IMR-90 (cell line): ENCODE results near the gene IL17RE. TPM values are rescaled to one million over a fixed set of nuclear protein-coding genes. Genes with fewer than 3 reads are reported as not detected.

ENCODE experiments used
- ATAC-seq: fragments of 200-7000 bp; cut with Tn5 transposase; 2 replicates; pipeline ENCODE4 v1.9.1; 2020; ENCODE audit warnings: low read depth, mild to moderate bottlenecking, moderate library complexity
- BruUV-seq: library from RNA; stranded (reverse); fragments of 400-500 nt; replicated peaks from 2 replicates; lab custom pipeline; 2021; lab: Mats Ljungman, UMichigan
- CTCF ChIA-PET: fragments of 300-600 bp; formaldehyde crosslinking; extraction: SDS; loops from one replicate; lab custom pipeline; 2021; ENCODE audit warnings: antibody characterized with exemption; lab: Yijun Ruan, JAX
- POLR2A ChIA-PET: fragments of 300-600 bp; sonication (Branson Sonifier 250); formaldehyde crosslinking; loops from one replicate; lab custom pipeline; 2022; ENCODE audit warnings: antibody characterized with exemption; ENCODE audit not compliant: unreplicated experiment; lab: Charles Lee
- DNase-seq: peaks from one replicate; pipeline ENCODE4 v3.0.0; 2013
- H2AFZ ChIP-seq: replicated peaks from 2 replicates; pipeline ENCODE3; 2013; ENCODE audit warnings: low read length, mild to moderate bottlenecking; ENCODE audit not compliant: poor library complexity
- H2AK5ac ChIP-seq: 2 replicates; pipeline ENCODE4 v1.6.1; 2013; ENCODE audit warnings: low read depth, low read length, inconsistent platforms
- H2AK9ac ChIP-seq: replicated peaks from 2 replicates; pipeline ENCODE3; 2013; ENCODE audit warnings: mild to moderate bottlenecking, low read depth, low read length, moderate library complexity; ENCODE audit not compliant: poor library complexity
- H2BK120ac ChIP-seq: 2 replicates; pipeline ENCODE4 v1.6.1; 2013; ENCODE audit warnings: low read depth, low read length, inconsistent platforms
- H2BK15ac ChIP-seq: 3 replicates; pipeline ENCODE4 v1.6.1; 2013; ENCODE audit warnings: low read depth, low read length, inconsistent platforms
- H2BK20ac ChIP-seq: 2 replicates; pipeline ENCODE4 v1.6.1; 2013; ENCODE audit warnings: low read depth, mild to moderate bottlenecking, inconsistent platforms, low read length, moderate library complexity
- H2BK5ac ChIP-seq: 2 replicates; pipeline ENCODE4 v1.6.1; 2013; ENCODE audit warnings: mild to moderate bottlenecking, low read depth, low read length, inconsistent platforms; ENCODE audit not compliant: poor library complexity, severe bottlenecking
- H3K14ac ChIP-seq: replicated peaks from 2 replicates; pipeline ENCODE4 v1.6.1; 2013; ENCODE audit warnings: low read depth, low read length, inconsistent platforms
- H3K18ac ChIP-seq: 2 replicates; pipeline ENCODE4 v1.6.1; 2013; ENCODE audit warnings: low read depth, low read length, control low read depth
- H3K23ac ChIP-seq: 2 replicates; pipeline ENCODE4 v1.6.1; 2013; ENCODE audit warnings: low read depth, low read length, inconsistent platforms
- H3K27ac ChIP-seq: 2 replicates; pipeline ENCODE4 v1.5.1; 2013; ENCODE audit warnings: mild to moderate bottlenecking, control low read depth, low read length; ENCODE audit not compliant: insufficient read depth
- H3K27me3 ChIP-seq: 2 replicates; pipeline ENCODE4 v1.6.1; 2013; ENCODE audit warnings: low read length; ENCODE audit not compliant: control insufficient read depth, insufficient read depth
- H3K36me3 ChIP-seq: 2 replicates; pipeline ENCODE4 v1.6.1; 2013; ENCODE audit warnings: low read length, mixed read lengths; ENCODE audit not compliant: control insufficient read depth, insufficient read depth
- H3K4ac ChIP-seq: 2 replicates; pipeline ENCODE4 v1.6.1; 2013; ENCODE audit warnings: low read depth, low read length, inconsistent platforms
- H3K4me1 ChIP-seq: 2 replicates; pipeline ENCODE4 v1.6.1; 2013; ENCODE audit warnings: low read length, mixed read lengths; ENCODE audit not compliant: control insufficient read depth, insufficient read depth
- H3K4me2 ChIP-seq: 2 replicates; pipeline ENCODE4 v1.6.1; 2013; ENCODE audit warnings: low read depth, mild to moderate bottlenecking, control low read depth, low read length, moderate library complexity
- H3K4me3 ChIP-seq: 2 replicates; pipeline ENCODE4 v1.5.1; 2013; ENCODE audit warnings: low read depth, mild to moderate bottlenecking, control low read depth, low read length, moderate library complexity; ENCODE audit not compliant: insufficient read depth
- H3K56ac ChIP-seq: 2 replicates; pipeline ENCODE4 v1.6.1; 2013; ENCODE audit warnings: low read length, inconsistent platforms; ENCODE audit not compliant: insufficient read depth; ENCODE audit errors: extremely low read depth
- H3K79me1 ChIP-seq, 2 experiments: 2 replicates each; pipeline ENCODE4 v1.6.1; 2013; ENCODE audit warnings: low read length in 2 of 2, inconsistent platforms in 1 of 2, low read depth in 1 of 2
- H3K9ac ChIP-seq: 2 replicates; pipeline ENCODE4 v1.6.1; 2013; ENCODE audit warnings: low read depth, low read length, control low read depth
- H3K9me1 ChIP-seq: 2 replicates; pipeline ENCODE4 v1.6.1; 2013; ENCODE audit warnings: low read length, inconsistent platforms; ENCODE audit not compliant: insufficient read depth
- H3K9me3 ChIP-seq: 2 replicates; pipeline ENCODE4 v1.6.1; 2013; ENCODE audit warnings: low read length; ENCODE audit not compliant: control insufficient read depth, insufficient read depth
- H4K20me1 ChIP-seq: 2 replicates; pipeline ENCODE4 v1.6.1; 2013; ENCODE audit warnings: low read length, inconsistent platforms; ENCODE audit not compliant: insufficient read depth
- H4K5ac ChIP-seq: 2 replicates; pipeline ENCODE4 v1.6.1; 2013; ENCODE audit warnings: mild to moderate bottlenecking, low read depth, low read length, control low read depth
- H4K8ac ChIP-seq, 2 experiments: 2 replicates each; pipeline ENCODE4 v1.6.1; 2013; ENCODE audit warnings: low read depth in 2 of 2, low read length in 2 of 2, control low read depth in 1 of 2, inconsistent platforms in 1 of 2
- H4K91ac ChIP-seq: 2 replicates; pipeline ENCODE4 v1.6.1; 2013; ENCODE audit warnings: low read depth, low read length, inconsistent platforms; ENCODE audit not compliant: insufficient read depth
- BHLHE40 ChIP-seq: fragments of 150-350 bp; IDR thresholded peaks from 2 replicates; pipeline ENCODE4 v1.6.1; 2016; ENCODE audit warnings: mild to moderate bottlenecking, low read depth, low read length
- CEBPB ChIP-seq: IDR thresholded peaks from 2 replicates; pipeline ENCODE4 v1.6.1; 2012; ENCODE audit warnings: low read depth, low read length, improper control_type of control experiment
- CHD1 ChIP-seq: IDR thresholded peaks from 2 replicates; pipeline ENCODE4 v1.6.1; 2012; ENCODE audit warnings: low read depth, low read length, improper control_type of control experiment
- FOS ChIP-seq: fragments of 150-350 bp; IDR thresholded peaks from 2 replicates; pipeline ENCODE4 v1.6.1; 2016; ENCODE audit warnings: low read depth, low read length
- MAFK ChIP-seq: IDR thresholded peaks from 2 replicates; pipeline ENCODE4 v1.6.1; 2012; ENCODE audit warnings: low read depth, low read length, improper control_type of control experiment
- MAZ ChIP-seq: IDR thresholded peaks from 2 replicates; pipeline ENCODE4 v1.6.1; 2012; ENCODE audit warnings: low read depth, mild to moderate bottlenecking, low read length, improper control_type of control experiment, moderate library complexity, borderline replicate concordance
- MXI1 ChIP-seq: IDR thresholded peaks from 2 replicates; pipeline ENCODE4 v1.6.1; 2012; ENCODE audit warnings: low read depth, mild to moderate bottlenecking, low read length, moderate library complexity, borderline replicate concordance
- NFE2L2 ChIP-seq: fragments of 150-350 bp; IDR thresholded peaks from 2 replicates; pipeline ENCODE4 v1.6.1; 2016; ENCODE audit warnings: low read depth, mild to moderate bottlenecking, low read length
- POLR2A ChIP-seq: IDR thresholded peaks from 2 replicates; pipeline ENCODE4 v1.6.1; 2012; ENCODE audit warnings: mild to moderate bottlenecking, low read depth, low read length
- RAD21 ChIP-seq: IDR thresholded peaks from 2 replicates; pipeline ENCODE4 v1.6.1; 2012; ENCODE audit warnings: low read length, improper control_type of control experiment
- RCOR1 ChIP-seq: IDR thresholded peaks from 2 replicates; pipeline ENCODE4 v1.6.1; 2012; ENCODE audit warnings: mild to moderate bottlenecking, low read length, improper control_type of control experiment; ENCODE audit not compliant: insufficient replicate concordance
- RFX5 ChIP-seq: IDR thresholded peaks from 2 replicates; pipeline ENCODE4 v1.8.0; 2012; ENCODE audit warnings: low read depth, mild to moderate bottlenecking, low read length, moderate library complexity
- SMC3 ChIP-seq: fragments of 150-350 bp; IDR thresholded peaks from 2 replicates; pipeline ENCODE4 v1.6.1; 2016; ENCODE audit warnings: low read depth, mild to moderate bottlenecking, antibody characterized with exemption, low read length, moderate library complexity
- WGBS, 2 experiments: methylation state at CpG; one replicate each; pipeline versions ENCODE4 v1.1.5 to v1.1.7; 2013; ENCODE audit warnings: missing lambda C conversion rate in 2 of 2; ENCODE audit not compliant: insufficient read length in 1 of 2; ENCODE audit errors: extremely low coverage in 2 of 2; 5-methylcytosine and 5-hydroxymethylcytosine counted together
- dilution Hi-C: fragments of 300-500 bp; cut with HindIII; formaldehyde crosslinking; loops from one replicate; pipeline ENCODE4 v1.14.3; 2018; ENCODE audit warnings: low sequenced_read_pairs; ENCODE audit not compliant: unreplicated experiment
- in situ Hi-C: fragments of 300-500 bp; cut with MboI; formaldehyde crosslinking; loops from 3 replicates; pipeline ENCODE4 v1.14.3; 2019; ENCODE audit warnings: low sequenced_read_pairs, inconsistent platforms, mixed read lengths
- intact Hi-C: fragments of 100-400 bp; cut with micrococcal nuclease; formaldehyde crosslinking; loops from 2 replicates; pipeline ENCODE4 v1.10.0; 2022
- polyA plus RNA-seq, 3 experiments: library from polyadenylated mRNA; depleted of rRNA; stranded (reverse); fragments of >200 nt; gene quantifications; 2 replicates each; pipeline ENCODE4 v1.2.3, GENCODE V29; 2012; ENCODE audit warnings: low replicate concordance in 1 of 3
- total RNA-seq: library from RNA; depleted of rRNA; stranded (reverse); fragments of >200 nt; gene quantifications from 2 replicates; pipeline ENCODE4 v1.2.3, GENCODE V29; 2012
- TF ChIP-seq, protein P1 (sequence below): fragments of 150-350 bp; IDR thresholded peaks from 2 replicates; pipeline ENCODE4 v1.6.1; 2016; ENCODE audit warnings: low read depth, mild to moderate bottlenecking, low read length, moderate library complexity, borderline replicate concordance

IL17RE gene
- total and polyA plus RNA-seq, 2 of the 4 experiments (the other 2 are of a cell fraction) = 0.90 to 7.2 TPM

DNA sequence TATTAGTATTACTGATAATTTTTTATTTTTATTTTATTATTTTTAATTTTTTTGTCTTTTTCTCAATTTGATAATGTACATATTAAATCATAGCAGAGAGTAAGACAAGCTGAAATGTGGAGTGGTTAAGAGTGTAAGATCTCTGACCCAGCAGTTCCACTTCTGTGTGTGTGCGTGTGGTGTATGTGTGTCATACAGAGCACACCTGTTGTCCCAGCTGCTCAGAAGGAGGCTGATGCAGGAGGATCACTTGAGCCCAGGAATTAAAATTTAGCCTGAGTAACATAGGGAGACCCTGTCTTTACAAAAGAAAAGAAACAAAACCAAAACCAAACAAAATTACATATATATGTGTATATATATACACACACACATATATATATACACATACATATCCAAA, 21.2 kb upstream of the IL17RE start:
- Histone ChIP-seq H3K4me3 (no peak overlapping the region), H2AK9ac (no peak overlapping the region), H4K91ac (no peak overlapping the region), H2BK15ac (no peak overlapping the region), H3K27ac (no peak overlapping the region), H3K9ac (no peak overlapping the region), H3K9me1 (no peaks in the 10 kb centered on the region), H3K27me3 (peaks cover 4% of the 10 kb centered on the region; the same call in 1 of the 2 replicates), H3K4me1 (peaks cover 6% of the 10 kb centered on the region), H3K23ac (no peak overlapping the region), H2BK120ac (no peak overlapping the region), H2AFZ (no peak overlapping the region), H4K20me1 (no peaks in the 10 kb centered on the region), H3K36me3 (no peaks in the 10 kb centered on the region), H4K5ac (no peak overlapping the region), H2BK20ac (no peak overlapping the region), H2BK5ac (no peak overlapping the region), H3K4ac (no peak overlapping the region), H3K56ac (no peak overlapping the region), H4K8ac (no peak overlapping the region), H3K18ac (no peak overlapping the region), H3K79me1 (no peaks in the 10 kb centered on the region), H2AK5ac (no peak overlapping the region), H3K9me3 (no peaks in the 10 kb centered on the region), H3K14ac (no peak overlapping the region), H3K4me2 (no peak overlapping the region)
- intact Hi-C loops = no loop called here
- DNase-seq (no peak), ATAC-seq (no peak)
- POLR2A ChIA-PET = no interaction called here
- dilution Hi-C loops = no loop called here
- no TSS peak for BruUV-seq
- no CpG with 5 or more reads among the region's 1 CpG for WGBS, 2 experiments
- CTCF ChIA-PET = no interaction called here
- TF ChIP-seq MXI1 = no peak
- TF ChIP-seq, protein P1, sequence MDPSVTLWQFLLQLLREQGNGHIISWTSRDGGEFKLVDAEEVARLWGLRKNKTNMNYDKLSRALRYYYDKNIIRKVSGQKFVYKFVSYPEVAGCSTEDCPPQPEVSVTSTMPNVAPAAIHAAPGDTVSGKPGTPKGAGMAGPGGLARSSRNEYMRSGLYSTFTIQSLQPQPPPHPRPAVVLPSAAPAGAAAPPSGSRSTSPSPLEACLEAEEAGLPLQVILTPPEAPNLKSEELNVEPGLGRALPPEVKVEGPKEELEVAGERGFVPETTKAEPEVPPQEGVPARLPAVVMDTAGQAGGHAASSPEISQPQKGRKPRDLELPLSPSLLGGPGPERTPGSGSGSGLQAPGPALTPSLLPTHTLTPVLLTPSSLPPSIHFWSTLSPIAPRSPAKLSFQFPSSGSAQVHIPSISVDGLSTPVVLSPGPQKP = no peak
- no peak for TF ChIP-seq BHLHE40
- no peak for TF ChIP-seq RFX5
- TF ChIP-seq POLR2A = no peak
- TF ChIP-seq RCOR1 = no peak
- no peak for TF ChIP-seq CEBPB
- no peak for TF ChIP-seq CHD1
- no peak for TF ChIP-seq RAD21
- TF ChIP-seq MAZ = no peak
- no peak for TF ChIP-seq FOS
- no peak for TF ChIP-seq SMC3
- TF ChIP-seq MAFK = no peak
- no peak for TF ChIP-seq NFE2L2
- in situ Hi-C loops = no loop called here
